Inflammatory macrophage treated with lipopolysaccharide for 4 hours (primary cell): ENCODE data around the gene PAN2.
"Not testable (repeated sequence)": the region's sequence is repeated elsewhere in the genome, so short reads cannot be mapped to it uniquely, and the experiment has no call there.

Experiments
- DNase-seq: peaks from one replicate; pipeline ENCODE4 v3.0.0-alpha.2; 2020

PAN2 gene

GRCh38 chr12:56304276-56304675, 29.5 kb downstream of the PAN2 start:
- DNase-seq, result no peak

- no peak for DNase-seq
Observed at GRCh38 chr12:56300644-56301464, 32.9 kb downstream of the PAN2 start.

GRCh38 chr12:56299853-56300643, 33.8 kb downstream of the PAN2 start, which contains the start of gene CS:
Gene CS (minus strand): TSS chr12:56300330. CDS start chr12:56300201, 129 bp downstream.
- DNase-seq, result peak; percentile 99

- peak; percentile 20 for DNase-seq
Observed at GRCh38 chr12:56299308-56299852, 34.4 kb downstream of the PAN2 start.

GRCh38 chr12:56298828-56299227, 35.0 kb downstream of the PAN2 start:
- DNase-seq, result no peak

- DNase-seq, result no peak
Observed at GRCh38 chr12:56297400-56297799, 36.4 kb downstream of the PAN2 start.

GRCh38 chr12:56296295-56296694, 37.5 kb downstream of the PAN2 start:
- DNase-seq, result peak; percentile 80

GRCh38 chr12:56293795-56294194, 40.0 kb downstream of the PAN2 start:
- DNase-seq, result no peak

GRCh38 chr12:56288705-56289387, 45.0 kb downstream of the PAN2 start:
- DNase-seq, result peak; percentile 26

GRCh38 chr12:56286044-56286830, 47.6 kb downstream of the PAN2 start:
- no peak for DNase-seq

GRCh38 chr12:56284263-56284662, 49.5 kb downstream of the PAN2 start:
- DNase-seq, result not testable (repeated sequence)

GRCh38 chr12:56282579-56282978, 51.2 kb downstream of the PAN2 start:
- no peak for DNase-seq

GRCh38 chr12:56282030-56282429, 51.8 kb downstream of the PAN2 start:
- DNase-seq, result no peak

GRCh38 chr12:56280849-56281248, 53.0 kb downstream of the PAN2 start:
- DNase-seq, result no peak

GRCh38 chr12:56278905-56279304, 54.9 kb downstream of the PAN2 start:
- DNase-seq, result no peak

GRCh38 chr12:56274299-56274698, 59.5 kb downstream of the PAN2 start:
- no peak for DNase-seq

GRCh38 chr12:56272468-56272867, 61.3 kb downstream of the PAN2 start:
- not testable (repeated sequence) for DNase-seq

GRCh38 chr12:56271031-56271430, 62.8 kb downstream of the PAN2 start:
- peak; percentile 16 for DNase-seq

- DNase-seq, result no peak
Observed at GRCh38 chr12:56267443-56268071, 66.2 kb downstream of the PAN2 start.

- peak; percentile 74 for DNase-seq
Observed at GRCh38 chr12:56266693-56267442, 66.9 kb downstream of the PAN2 start, which contains the start of gene COQ10A. Gene COQ10A (plus strand): TSS chr12:56266942. CDS start chr12:56267119, 177 bp downstream.
